Measurements from ENCODE around the gene CSF2RB.

The CSF2RB gene

DNA sequence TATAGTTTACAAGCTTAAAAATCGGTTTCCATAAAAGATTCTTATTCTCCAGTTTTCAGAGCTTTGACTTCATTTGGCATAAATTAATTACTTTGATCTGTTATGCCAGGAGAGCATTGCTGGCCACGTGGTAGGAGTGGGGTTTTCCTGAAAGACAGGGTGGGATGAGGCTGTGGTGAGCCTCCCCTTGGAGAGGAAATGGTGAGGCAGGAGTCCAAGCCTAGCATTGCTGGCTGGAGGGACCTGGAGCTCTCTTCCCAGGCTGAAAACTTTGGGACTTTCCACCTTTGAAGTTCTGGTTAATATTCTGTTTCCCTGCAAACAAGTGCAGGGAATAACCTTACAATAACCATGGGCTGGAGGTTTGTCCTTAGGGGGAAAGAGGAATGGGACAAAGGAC lies 21.1 kb upstream of the CSF2RB start:
- DNase-seq = no peak

DNA sequence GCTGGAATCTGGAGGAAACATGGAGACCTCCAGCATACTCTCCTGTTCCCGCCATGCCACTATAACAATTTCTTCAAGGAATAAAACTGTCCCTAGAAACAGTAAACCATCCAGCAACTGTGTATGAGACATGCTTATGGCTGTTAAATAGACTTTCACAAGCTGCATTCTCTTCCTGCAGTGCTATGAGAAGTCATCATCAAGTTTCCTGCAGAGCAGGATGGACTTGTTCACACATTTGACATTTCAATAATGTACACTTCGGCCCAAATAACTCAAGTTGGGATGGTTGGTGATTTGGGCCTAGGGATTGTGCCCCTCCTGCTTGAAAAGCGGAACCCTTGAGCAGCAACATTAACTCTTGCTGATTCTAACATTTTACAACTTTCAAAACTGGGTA lies 20.2 kb upstream of the CSF2RB start:
- no peak for DNase-seq

DNA sequence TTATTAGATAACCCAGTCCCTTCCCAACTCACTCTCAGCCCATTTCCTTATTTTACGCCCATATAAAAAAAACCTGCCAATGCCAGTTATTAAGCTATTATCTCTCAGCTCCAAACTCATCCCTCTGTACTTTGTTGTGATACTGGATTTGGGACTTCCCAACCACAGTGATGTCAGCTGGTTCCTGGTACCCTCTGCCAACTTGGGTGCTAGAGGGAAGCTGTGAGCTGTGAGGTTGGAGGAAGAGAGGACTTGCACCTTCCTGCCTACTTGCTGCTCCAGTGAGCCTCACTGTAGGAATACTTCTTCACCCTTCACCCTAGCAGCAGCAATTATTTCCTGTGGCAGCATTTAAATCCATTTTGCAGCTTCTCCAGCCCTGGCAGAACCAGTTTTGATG lies 19.2 kb upstream of the CSF2RB start:
- DNase-seq = no peak

DNA sequence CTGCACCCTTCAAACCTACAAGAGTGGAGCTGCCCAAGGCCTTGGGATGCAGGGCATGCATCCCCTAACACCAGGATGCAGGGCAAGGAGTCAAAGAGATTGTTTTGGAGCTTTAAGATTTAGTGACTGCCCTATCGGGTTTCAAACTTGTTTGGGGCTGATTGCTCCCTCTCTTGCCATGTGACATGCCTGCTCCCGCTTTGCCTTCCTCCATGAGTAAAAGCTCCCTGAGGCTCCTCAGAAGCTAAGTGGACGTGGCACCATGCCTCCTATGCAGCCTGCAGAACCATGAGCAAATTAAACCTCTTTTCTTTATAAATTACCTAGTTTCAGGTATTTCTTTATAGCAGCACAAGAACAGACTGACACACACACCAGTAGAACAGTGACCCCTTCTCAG lies 15.8 kb upstream of the CSF2RB start:
- no peak for DNase-seq

DNA sequence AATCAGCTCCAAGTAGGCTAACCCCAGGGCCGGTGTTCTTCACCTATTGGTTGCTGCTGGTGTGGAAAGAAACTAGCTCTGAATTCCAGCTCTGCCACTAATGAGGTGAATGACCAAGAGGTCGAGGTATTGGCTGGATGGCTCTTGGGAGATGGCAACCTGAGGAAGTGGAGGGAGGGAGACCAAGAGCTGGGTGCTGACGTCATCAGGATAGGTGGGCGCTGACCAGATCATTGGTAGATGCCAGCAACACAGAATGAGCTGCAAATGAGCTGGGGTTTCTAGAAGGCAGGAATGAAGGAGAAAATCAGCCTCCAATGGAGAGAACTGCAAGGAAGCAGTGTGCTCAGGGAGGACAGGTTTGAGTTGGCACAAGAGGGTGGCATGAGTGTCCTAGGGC lies 14.7 kb upstream of the CSF2RB start:
- no peak for DNase-seq

DNA sequence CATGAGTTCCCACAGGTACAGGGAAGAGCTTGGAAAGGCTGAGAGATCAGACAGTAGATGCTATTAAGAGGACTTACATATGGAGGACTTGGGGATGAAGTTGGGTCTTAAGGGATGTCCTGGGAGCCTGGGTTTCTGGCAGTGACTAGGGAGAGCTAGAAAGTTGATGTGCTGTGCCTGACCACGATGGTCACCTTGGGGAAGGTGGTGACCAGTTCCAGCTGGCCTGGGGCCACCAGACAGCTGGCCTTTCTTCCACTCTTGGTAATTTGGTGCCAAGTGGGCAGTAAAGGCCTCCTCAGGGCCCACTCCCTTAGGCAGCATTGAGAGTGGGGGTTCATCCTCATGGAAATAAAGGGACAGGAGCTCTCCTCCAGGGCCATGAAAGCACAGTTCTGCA lies 13.9 kb upstream of the CSF2RB start:
- DNase-seq = no peak

DNA sequence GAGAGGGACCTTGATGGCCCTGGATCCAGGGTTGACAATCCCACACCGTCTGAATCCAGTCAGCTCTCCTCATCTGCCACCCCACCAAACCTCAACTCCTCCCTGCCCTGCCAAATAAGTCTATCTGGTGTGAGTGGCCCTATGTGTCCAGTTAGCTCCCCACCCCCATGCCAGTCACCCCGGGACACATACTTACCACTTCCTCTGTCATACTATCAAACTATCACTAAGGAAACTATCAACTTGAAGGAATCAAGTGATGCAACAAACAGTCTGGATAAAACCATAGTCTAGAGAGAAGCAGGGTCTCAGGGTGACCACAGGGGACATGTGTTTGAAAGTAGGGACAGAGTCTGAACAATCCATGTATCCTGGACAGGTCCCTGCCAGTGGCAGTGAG lies 13.2 kb upstream of the CSF2RB start:
- no peak for DNase-seq

DNA sequence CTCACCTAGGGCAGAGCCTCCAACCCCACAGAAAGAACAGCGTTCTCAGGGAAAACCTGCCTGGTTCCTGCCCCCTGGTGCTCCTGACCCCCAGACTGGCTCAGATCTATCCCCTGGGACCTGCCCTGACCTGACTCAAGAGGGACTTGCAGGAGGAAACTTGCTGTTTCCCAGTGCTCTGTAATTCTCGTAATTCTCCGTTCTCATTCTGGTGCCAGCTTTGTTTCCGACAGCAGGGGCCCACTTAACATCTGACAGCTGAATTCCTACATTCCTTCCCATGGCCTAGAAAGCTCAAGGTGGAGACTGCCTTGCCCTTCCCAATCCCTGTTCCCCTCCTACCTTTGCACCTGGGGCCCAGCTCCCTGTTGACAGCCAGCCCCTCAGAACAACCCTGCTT lies 12.5 kb upstream of the CSF2RB start:
- no peak for DNase-seq

DNA sequence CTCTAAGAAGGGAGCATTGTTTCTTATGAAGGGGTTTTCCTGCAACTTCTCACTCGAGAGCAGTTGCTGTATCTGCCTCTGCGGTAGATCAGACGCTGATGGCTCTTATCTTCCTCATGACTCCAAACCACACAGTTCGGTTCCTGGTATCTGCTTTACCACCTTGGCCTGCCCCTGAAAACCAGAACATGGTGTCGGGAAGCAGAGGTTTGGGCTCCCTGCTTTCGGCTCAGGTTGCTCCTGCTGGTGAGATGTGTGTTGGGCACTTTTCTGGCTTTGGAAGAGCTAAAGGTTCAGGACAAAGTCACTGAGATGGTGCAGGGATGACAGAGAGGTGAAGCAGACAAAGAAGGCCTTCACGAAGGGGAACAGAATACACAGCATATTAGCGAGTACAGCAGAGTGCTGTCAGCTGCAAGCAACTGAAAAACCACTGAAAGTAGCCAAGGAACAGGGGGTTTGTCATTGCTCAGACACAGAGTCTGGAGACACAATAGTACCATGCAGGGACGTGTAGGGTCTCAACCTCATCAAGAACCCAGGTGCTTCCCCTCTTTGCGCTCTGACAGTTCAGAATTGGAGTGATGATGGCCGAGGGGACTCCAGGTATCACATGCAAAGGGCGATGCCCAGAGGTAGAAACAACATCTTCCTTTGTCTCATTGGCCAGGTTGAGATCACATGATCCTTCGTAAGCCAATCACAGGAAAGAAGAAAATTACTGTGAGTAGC lies 11.9 kb upstream of the CSF2RB start:
- DNase-seq = no peak

DNA sequence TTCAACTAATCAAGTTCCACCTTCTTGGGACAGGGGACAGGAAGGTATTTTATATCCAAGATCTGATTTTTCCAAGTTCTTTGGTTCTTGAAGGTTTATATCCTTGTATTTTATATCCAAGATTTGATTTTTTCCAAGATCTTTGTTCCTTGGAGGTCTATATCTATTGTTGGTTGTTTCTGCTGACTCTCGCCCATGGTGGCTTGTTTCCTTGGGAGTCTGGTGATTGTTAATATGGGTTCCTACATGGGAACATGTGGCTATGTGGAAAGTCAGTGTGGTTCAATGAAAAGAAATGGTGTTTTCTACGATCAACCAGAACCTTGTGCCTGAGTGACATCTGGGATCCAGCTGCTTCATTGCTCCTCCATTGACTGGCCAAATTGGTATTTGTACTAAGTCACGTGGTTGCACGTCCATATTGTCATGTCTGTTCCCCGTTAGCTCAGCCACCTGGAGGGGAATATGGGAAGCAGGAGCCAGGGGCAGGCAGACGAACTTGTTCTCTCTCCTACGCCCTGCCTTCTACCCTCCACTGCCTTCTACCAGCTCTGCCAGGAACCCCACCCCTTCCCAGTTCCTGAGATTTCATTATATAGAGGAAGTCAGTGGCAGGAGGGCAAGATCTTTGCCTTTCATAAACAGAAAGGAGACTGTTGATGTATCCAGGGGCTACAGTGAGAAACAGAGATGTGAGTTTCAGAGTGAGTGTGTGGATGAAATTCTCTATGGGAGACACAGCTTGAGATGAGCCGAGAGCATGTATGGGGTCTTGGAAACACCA lies 11.1 kb upstream of the CSF2RB start:
- DNase-seq = no peak

DNA sequence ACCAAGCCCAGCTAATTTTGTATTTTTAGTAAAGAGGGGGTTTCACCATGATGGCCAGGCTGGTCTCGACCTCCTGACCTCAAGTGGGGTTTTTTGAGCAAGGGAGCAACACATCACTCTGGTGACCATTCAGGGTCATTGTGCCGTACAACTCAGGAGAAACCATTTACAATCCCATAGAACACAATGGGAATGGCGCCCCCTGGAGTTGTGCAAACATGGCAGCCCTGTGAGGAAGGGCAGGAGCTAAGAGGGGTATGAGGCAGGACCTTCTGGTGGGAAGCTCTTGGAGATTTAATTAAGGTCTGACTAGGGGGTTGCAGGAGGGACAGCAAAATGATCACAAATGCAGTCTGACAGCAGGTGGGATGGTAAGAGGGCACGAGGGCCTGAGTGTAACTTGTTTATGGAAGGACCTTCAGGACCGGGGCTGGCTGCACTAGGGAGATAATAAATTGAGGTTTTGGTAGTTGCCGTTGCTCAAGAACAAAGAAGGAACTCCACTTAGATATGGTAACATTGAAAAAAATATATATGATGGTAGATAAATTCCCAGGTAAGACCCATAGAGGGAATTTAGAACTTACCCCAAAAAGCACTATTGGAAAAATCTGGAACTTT lies 9.1 kb upstream of the CSF2RB start:
- DNase-seq = no peak

DNA sequence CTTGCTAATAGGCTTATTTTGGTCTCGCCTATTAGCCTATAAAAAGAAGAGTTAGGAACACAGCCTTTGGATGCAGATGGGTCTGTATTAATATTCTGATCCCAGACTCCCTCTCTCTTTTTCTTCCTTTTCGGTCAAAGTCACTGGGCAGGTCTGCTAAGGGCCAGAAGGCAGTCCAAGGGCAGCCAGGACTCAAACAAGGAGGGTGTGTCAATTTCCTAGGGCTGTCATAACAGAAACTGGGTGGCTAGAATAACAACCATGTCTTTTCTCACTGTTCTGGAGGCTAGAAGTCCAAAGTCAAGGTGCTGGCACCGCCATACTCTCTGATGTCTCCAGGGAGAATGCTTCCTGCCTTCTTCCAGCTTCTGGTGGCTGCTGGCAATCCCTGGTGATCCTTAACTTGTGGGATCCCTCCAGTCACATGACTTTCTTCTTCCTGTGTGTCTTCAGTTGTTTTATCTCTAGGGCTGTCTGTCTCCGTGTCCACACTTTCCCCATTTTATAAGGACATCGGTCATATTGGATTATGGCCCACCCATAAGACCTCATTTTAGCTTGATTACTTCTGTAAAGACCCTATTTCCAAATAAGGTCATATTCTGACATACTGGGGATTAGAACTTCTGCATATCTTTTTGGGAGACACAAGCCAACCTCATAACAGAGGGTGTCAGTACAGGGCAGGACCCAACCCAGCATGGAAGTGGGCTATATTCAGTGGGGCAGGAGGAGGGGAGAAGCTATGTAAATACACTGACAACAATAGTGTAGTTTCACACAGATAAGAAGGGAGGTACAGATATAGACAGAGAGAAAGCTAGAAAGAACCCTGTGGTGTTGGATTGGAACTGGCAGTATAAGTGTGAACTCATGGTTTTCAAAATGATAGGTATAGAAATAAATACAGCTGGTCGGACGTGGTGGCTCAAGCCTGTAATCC lies 5.9 kb upstream of the CSF2RB start:
- no peak for DNase-seq

DNA sequence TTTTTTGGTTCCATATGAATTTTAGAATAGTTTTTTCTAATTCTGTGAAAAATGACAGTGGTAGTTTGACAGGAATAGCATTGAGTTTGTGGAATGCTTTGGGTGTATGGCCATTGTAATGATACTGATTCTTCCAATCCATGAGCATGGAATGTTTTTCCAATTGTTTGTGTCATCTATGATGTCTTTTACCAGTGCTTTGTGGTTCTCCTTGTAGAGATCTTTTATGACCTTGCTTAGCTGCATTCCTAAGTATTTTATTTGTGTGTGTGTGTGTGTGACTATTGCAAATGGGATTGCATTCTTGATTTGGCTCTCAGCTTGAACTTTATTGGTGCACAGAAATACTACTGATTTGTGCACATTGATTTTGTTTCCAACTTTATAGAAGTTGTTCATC lies 3.0 kb upstream of the CSF2RB start:
- DNase-seq = no peak

DNA sequence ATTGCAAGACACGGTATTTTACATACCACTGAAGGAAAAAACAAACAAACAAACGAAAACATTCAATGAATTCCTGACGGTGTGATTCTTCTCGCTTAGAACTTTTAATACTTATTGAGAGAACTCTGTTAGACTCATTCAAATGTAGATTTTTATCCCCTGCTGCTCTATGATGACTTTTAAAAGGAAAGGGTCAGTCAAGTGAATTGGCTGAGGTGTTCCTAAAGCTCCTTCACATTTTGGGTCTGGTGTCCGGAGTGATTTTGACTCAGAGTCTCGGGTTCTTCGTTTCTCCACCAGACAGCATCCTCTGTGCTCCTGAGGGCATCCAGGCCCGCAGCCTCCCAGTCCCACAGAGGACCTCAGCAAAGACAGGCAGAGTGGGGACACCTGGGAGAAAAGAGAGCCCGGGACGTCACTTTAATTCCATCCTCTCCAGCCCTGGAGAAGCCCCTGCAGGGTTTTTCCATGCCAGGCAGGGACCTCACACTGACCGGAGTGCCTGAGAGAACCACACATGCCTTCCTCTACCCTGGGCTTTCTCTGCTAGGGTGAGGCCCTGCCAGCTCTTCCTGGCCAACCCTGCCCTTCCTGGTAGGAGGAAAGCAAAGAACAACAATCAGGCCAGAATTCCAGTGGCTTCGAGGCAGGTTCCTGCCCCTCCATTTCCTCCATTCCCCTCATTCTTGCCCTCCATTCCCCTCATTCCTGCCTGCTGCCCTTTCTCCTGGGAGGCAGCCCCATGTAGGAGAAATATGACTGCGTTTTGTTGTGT lies 1.4 kb upstream of the CSF2RB start:
- no peak for DNase-seq

DNA sequence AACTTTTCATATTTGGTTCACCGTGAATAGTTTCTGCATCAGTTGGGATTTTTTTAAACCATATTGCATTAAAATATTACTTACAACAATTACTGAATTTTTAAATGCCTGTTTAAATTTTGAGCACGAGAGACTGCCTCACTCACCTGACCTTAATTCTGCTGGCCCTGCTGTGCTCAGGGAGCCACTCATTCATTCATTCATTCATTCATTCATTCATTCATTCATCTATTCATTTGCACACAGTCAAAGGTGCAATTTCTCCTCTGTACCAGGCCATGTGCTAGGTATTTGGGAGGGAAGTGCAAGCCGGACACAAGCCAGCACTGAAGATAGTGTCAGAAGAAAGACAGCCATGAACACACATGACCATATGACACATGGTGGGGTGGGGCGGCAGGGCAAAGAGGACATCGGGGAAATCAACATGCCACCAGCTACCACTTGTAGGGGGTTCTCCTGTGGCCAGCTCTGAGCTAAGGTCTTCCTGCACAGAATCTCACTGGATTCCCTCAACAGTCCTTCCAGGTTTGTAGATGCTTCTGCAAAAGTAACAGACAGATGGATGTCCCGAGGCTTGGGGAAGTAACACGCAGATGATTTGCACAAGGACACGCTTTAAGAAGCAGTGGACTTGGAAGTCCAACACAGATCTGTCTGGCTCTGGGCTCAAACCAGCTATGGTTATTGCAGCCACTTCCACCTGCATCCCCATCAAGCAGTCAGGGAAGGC lies 568 bp upstream of the CSF2RB start:
- no peak for DNase-seq

DNA sequence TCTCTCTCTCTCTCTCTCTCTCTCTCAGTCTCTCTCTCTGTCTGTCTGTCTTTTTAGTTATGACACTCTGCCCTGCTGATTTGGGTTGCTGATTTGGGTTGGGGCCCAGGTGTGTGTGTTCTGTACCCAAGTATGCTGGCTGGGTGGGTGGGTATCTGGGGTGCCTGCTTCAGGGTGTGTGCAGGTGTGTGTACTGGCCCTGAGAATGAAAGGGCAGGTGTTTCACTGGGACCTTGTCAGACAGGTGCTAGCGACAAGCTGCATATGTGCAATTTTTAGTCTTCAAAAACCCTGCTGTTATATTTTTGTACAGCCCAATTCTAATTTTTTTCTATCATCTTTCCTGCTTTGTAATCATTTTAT lies 943 bp downstream of the CSF2RB start:
- DNase-seq = no peak

DNA sequence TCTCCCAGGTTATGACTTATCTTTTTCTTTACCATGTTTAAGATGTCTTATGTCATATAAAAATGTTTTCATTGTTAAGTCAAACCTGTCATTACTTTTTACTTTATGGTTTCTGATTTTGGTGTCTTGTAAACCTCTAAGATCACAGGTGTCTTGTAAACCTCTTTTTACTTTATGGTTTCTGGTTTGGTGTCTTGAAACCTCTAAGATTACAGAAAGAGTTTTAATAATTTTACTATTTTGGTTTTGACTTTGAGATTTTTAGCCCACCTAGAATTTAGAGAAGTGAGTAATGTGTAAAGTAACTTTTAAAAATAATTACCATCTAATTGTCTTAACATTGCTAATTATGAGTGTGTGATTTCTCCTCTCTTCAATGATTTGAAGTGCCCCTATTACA lies 2.6 kb downstream of the CSF2RB start:
- DNase-seq = no peak

DNA sequence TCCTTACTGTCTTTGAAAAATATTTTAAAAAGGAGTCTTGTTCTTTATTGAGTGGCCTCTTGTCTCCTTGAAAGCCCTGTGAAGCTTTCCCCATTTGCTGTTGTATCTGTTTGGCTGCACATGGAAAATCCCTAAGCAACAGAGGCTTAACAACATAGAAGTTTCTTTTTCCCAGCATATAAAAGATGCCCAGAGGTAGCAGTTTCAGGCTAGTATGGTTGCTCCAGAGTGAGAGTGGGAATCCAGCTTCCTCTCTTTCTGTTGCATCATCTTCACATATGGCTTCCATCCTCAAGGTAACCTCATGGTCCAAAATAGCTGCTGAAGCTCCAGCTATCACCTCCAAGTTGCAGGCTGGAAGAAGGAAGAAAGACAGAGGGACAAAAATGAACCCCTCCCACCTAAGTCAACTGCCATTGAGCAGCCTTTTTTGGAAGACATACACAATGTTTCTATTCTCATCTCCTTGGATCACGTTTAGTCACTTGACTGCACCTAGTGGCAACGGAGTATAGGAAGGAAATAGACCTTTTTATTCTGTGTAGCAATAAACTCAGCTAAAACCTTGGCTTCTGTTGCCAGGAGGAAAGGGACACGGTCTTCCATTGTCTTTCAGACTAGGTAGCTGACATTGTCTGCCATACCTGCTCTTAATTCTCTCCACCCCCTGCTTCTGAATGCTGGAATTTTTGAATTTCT lies 5.3 kb downstream of the CSF2RB start:
- no peak for DNase-seq

DNA sequence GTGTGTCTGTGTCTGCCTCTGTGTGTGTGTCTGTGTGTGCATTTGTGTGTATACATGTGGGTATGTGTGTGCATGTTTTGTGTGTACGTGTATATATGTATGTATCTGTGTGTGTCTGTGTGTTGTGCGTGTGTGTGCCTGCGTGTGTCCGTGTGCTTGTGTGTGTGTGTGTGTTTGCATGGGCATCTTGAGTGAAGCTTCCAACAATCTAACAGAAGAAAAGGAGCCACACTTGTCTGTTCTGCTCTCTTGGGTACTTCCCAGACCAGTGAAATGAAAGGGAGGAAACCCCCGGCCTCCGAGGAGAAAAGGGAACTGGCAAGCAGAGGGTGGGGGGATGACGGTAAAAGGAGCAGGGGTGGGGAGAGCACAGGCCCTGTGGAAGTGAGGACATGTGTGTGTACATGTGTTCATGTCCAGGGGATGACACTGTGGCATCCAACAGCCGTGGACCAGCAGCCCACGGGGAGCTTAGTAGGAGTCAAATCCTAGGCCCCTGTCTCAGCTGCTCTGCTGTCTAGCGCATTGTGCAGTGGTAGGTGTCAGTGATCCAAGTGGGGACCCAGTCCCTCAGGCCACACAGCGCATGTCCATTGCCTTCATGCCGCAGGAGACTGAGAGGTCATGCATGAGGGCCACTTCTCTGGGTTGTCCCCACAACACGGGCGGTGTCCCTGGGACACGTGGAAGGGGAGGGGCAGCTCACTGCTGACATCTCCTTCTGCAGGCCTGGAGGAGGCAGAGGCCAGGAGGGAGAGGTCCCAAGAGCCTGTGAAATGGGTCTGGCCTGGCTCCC lies 8.1 kb downstream of the CSF2RB start:
- no peak for DNase-seq

DNA sequence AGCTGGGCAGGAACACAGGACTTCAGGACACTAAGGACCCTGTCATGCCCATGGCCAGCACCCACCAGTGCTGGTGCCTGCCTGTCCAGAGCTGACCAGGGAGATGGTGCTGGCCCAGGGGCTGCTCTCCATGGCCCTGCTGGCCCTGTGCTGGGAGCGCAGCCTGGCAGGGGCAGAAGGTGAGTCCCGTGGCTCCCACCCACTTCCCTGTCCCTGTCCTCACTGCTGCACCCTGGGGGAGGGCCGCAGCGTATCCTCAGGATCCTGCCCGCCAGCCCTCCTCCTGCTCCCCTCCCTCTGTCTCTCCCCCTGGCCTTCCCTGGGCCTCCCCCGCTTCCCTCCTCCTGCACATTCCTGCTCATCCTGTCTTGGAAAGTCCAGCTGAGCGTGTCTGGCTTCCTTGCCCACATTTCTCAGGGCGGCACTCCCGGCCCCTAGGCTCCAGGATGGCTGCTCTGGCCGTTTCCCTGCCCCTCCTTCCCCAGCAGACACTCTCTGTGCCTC lies 8.7 kb downstream of the CSF2RB start:
- DNase-seq = no peak
